GM12892 (cell line): ENCODE results near the gene SNAPC2.

Experiments used
- DNase-seq: peaks from one replicate; pipeline ENCODE4 v3.0.0; 2011; ENCODE audit not compliant: insufficient read length
- FAIRE-seq: peaks from 2 replicates; lab custom pipeline; 2011; peaks lifted over from hg19 to GRCh38; lab: Jason Lieb, UNC
- POLR2A ChIP-seq: IDR thresholded peaks from 2 replicates; pipeline ENCODE4 v1.6.1; 2011; ENCODE audit warnings: low read depth, low read length, control low read depth
- POLR2AphosphoS5 ChIP-seq: IDR thresholded peaks from 2 replicates; pipeline ENCODE4 v1.6.1; 2011; ENCODE audit warnings: low read depth, low read length, control low read depth
- TAF1 ChIP-seq: IDR thresholded peaks from 2 replicates; pipeline ENCODE4 v1.6.1; 2011; ENCODE audit warnings: low read depth, mild to moderate bottlenecking, control low read depth, low read length, borderline replicate concordance

Gene SNAPC2

DNA sequence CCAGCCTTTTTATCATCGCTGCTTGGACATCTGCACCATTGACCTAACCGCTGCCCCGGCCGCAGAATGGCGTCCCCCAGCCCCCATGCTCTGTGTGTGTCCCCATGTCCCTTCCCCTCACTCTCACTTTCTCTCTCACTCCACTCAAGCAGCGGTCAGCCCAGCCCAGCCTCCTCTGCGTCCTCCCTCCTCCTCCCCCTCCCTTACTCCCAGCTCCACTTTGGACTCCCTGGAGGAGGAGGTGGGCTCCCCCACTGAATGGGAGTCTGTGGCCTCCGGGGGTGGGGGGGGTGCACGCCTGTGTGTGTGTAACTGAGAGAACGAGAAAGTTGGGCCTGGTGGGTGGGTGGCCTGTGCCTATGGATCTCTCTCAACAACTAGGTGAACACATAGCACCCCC lies 14.3 kb upstream of the SNAPC2 start:
- no peak for DNase-seq
- FAIRE-seq: no peak
- no peak for TF ChIP-seq TAF1
- TF ChIP-seq POLR2A: no peak
- TF ChIP-seq POLR2AphosphoS5: no peak

DNA sequence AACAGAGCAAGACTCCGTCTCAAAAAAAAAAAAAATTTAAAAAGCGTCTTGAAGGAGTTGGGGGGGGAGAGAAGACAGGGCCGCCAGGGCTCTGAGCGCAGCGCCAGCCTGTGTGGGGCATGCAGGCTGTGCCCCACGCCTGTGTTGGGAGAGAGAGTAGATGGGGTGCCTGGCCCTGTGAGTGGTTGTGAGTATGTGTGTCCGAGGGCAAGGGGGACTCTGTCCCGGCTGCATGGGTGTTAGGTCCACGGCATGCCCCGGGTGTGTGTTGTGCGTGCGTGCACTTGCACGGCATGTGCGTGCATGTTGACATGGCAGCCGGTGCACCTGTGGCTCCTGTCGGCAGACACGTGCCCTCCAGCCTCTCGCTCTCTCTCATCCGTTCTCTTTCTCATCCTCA lies 13.0 kb upstream of the SNAPC2 start:
- FAIRE-seq (no peak), DNase-seq (no peak)
- TF ChIP-seq TAF1 (no peak), POLR2A (no peak), POLR2AphosphoS5 (peak; percentile 74)

DNA sequence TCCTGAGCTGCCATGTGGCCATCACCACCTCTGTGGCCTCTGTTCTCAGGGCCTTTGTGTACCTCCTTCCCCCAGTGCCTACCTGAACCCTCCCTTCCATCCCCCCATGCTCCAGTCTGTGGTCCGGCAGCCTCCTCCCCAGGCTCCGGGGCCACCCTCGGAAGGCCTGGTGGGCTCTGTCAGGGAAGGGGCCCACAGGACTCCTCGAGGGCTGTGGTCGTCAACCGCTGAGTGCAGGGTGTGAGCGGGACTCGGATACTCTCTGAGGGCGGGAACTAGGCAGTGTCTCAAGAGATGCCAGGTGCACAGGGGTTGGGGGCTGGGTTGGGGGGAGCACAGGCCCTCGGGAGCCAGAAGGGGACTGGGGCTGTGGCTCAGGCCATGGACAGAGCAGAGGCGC lies 12.6 kb upstream of the SNAPC2 start:
- DNase-seq: no peak
- FAIRE-seq: no peak
- TF ChIP-seq POLR2AphosphoS5 (no peak), POLR2A (no peak), TAF1 (no peak)

DNA sequence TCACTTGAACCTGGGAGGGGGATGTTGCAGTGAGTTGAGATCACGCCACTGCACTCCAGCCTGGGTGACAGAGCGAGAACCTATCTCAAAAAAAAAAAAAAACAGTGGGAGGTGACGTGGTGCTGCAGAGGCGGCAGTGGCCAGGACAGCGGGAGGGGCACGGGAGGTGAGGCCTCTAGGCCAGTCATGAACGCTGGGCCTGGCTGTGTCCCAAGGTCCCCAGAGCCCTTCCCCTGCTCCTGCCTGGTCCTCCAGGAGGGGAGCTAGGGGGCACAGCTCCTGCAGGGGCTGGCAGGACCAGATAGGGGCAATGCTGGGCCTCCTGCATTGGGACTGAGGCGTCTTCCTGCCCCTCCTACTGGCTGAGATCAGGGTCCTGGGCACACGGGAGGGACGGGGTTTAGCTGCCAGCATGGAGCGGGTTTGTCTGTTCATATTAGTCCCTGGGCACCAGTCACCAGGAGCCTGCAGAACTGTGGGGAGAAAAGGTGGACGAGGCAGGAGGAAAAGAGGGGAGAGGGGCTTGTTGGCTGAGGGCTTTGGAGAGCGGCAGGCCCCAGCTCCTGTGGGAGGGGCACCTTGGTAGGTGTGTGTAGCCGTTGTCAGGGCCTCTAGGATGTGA lies 11.9 kb upstream of the SNAPC2 start:
- DNase-seq: no peak
- FAIRE-seq: no peak
- TF ChIP-seq TAF1 (no peak), POLR2AphosphoS5 (peak; percentile 38; the same call in 1 of the 2 replicates), POLR2A (no peak)

DNA sequence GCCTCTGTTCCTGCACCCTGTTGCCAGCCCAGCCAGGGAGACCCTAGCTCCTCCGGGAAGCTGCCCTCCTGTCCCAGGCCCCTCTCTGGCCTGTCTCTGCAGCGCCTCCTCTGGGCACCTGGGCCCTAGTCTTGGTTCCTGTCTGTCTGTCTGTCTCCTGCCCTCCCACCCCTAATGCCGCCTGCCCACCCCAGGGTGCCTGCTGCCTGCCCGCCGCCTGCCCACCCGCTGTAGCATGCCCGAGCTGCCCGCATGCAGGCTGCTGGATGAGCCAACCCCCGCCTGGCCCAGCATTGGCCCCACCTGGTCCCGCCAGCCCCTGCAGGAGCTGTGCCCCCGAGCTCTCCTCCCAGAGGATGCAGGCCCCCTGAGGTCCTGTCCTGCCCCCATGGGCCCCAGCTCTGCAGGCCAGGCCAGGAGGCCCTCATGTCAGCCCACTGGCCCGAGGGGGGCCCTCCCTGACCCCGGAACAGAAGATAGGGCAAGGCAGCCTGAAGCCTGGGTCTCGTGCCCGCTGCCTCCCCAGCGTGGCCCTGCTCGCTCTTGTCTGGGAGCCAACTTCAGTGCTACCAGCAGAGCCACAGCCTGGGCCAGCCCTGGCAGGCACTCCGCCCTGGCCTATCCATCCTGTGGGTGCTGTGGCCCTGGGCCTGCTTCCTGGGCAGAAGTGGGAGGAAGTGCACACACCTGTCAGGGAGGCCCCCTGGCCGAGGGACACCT lies 11.2 kb upstream of the SNAPC2 start:
- TF ChIP-seq POLR2A: no peak
- TF ChIP-seq POLR2AphosphoS5: no peak
- TF ChIP-seq TAF1: no peak
- FAIRE-seq (no peak), DNase-seq (no peak)

DNA sequence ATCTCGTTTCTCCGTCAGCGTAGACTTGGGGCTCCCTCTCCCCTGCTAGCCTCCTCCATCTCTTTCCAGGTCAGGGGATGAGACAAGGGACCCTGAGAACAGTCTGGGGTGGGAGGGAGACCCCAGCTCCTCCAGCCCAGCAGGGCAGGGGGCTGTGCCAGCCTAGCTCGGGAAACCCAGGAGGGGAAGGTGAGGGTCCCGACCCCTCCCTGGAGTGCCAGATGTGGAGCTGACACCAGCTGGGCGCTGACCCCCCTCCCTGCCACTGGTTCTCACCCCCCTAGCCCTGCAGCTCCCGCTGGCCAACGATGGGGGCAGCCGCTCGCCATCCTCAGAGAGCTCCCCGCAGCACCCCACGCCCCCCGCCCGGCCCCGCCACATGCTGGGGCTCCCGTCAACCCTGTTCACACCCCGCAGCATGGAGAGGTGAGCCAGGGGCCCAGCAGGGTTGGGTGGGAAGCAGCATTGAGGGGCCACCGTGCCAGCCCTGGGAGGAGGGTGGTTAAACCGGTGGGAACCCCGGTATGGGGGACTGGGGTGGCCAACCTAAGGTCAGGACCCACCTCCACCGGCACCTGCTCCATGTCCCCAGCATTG lies 10.6 kb upstream of the SNAPC2 start:
- FAIRE-seq: no peak
- TF ChIP-seq POLR2AphosphoS5 (no peak), POLR2A (no peak), TAF1 (no peak)
- DNase-seq: no peak

DNA sequence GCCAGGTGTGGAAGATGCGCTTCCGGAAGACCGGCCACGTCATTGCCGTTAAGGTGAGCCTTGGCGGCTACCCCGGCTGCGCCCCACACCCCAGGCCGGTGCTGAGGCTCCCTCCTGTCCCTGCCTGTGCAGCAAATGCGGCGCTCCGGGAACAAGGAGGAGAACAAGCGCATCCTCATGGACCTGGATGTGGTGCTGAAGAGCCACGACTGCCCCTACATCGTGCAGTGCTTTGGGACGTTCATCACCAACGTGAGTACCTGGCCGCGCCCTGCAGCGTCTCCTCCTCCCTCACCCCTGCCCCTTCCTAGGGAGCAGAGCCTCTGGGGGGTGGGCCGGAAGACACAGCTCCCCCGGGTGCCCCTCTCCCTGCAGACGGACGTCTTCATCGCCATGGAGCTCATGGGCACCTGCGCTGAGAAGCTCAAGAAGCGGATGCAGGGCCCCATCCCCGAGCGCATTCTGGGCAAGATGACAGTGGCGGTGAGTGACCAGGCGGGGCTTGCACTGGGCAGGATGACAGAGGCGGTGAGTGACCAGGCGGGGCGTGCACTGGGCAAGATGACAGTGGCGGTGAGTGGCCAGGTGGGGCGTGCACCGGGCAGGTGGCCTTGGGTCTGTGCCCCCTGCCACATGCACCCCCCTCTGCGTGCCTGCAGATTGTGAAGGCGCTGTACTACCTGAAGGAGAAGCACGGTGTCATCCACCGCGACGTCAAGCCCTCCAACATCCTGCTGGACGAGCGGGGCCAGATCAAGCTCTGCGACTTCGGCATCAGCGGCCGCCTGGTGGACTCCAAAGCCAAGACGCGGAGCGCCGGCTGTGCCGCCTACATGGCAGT lies 9.6 kb upstream of the SNAPC2 start:
- DNase-seq (no peak), FAIRE-seq (no peak)
- TF ChIP-seq POLR2AphosphoS5: no peak
- TF ChIP-seq POLR2A: no peak
- TF ChIP-seq TAF1: no peak

DNA sequence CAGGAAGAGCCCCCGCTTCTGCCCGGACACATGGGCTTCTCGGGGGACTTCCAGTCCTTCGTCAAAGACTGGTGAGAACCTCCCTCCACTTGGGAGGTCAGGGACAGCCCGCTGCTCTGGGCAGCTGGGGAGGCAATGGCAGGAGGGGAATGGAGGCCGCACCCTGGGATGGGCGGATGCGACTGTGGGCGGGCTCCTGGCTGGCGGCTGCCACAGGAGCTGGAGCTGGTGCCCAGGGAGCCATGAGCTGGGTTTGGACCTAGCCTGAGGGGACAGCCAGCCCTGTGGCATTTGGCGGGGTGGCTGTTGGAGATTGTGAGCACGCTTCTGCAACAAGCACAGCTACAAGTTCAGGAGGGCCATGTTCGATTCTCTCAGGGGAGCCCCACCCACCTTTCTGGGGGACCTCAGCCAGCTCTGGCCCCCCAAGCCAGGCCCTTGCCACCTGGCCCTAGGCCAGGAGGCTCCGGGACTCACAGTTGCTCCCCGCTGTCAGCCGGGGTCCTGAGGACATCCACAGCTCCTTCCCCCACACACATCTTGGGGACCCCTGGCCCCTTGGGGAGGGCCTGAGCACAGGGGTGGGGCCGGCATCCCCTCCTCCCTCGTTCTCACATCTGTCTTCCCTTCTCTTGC lies 8.5 kb upstream of the SNAPC2 start:
- DNase-seq (no peak), FAIRE-seq (no peak)
- TF ChIP-seq POLR2A (no peak), TAF1 (no peak), POLR2AphosphoS5 (no peak)

DNA sequence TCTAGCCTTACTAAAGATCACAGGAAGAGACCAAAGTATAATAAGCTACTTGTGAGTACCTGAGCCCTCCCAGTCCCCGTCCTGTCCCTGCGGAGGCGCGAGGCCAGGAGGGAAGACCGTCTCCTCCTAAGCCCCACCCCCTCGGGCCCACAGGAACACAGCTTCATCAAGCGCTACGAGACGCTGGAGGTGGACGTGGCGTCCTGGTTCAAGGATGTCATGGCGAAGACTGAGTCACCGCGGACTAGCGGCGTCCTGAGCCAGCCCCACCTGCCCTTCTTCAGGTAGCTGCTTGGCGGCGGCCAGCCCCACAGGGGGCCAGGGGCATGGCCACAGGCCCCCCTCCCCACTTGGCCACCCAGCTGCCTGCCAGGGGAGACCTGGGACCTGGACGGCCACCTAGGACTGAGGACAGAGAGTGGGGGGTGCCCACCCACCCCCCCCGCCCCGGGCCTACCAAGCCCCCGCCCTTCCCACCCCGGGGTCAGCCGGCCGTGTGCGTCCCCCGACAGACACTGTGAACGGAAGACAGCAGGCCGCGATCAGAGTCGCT lies 7.9 kb upstream of the SNAPC2 start:
- no peak for FAIRE-seq

More for the DNA sequence above, 7.9 kb upstream of the SNAPC2 start:
- DNase-seq: no peak
- TF ChIP-seq TAF1 (no peak), POLR2A (no peak), POLR2AphosphoS5 (no peak)
